Right lobe of liver (tissue), 4 donors: ENCODE results near the gene ARIH2.

Source experiments
- POLR2A ChIP-seq: fragments of 450-650 bp; IDR thresholded peaks from one replicate; pipeline ENCODE4 v1.6.1; 2017; ENCODE audit warnings: antibody characterized with exemption, mild to moderate bottlenecking
- TF ChIP-seq, protein P1 (sequence below), 4 donors: fragments of 200-600 bp in 3 of 4; fragments of 450-650 bp in 1 of 4; IDR thresholded peaks; one replicate each; pipeline versions ENCODE4 v1.5.1 to v1.8.0; 2016 to 2022; ENCODE audit warnings: antibody characterized with exemption in 4 of 4, mild to moderate bottlenecking in 2 of 4
- donor health status: DM: no; HTN: no; CAD: no.
- donor health status: DM: no; HTN: no; CAD: no.
- donor health status: DM: no; HTN: yes; CAD: no.

DNA sequence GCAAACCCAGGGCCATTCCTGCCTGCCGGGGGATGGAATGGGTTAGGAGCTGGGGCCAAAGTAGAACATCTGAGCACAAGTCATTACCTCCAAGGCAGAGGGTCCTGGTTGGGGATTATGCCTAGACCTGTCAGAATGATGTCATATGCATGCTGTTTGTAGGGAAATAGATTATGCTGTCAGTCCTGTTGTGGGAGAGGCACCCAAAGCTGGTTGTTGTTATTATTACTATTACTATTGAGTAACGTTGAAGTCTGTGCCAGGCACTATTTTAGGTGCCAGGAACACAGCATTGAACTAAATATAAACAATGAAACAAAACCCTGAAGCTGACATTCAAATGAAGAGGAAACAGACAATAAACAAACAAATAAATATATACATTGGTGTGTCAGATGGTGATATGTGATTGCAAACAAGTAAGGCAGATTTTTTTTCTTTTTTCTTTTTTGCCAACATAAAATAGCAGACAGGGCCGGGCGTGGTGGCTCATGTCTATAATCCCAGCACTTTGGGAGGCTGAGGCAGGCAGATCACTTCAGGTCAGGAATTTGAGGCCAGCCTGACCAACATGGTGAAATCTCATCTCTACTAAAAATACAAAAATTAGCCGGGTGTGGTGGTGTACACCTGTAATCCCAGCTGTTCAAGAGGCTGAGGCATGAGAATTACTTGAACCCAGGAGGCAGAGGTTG, 73.4 kb downstream of the ARIH2 start:
- TF ChIP-seq, protein P1, sequence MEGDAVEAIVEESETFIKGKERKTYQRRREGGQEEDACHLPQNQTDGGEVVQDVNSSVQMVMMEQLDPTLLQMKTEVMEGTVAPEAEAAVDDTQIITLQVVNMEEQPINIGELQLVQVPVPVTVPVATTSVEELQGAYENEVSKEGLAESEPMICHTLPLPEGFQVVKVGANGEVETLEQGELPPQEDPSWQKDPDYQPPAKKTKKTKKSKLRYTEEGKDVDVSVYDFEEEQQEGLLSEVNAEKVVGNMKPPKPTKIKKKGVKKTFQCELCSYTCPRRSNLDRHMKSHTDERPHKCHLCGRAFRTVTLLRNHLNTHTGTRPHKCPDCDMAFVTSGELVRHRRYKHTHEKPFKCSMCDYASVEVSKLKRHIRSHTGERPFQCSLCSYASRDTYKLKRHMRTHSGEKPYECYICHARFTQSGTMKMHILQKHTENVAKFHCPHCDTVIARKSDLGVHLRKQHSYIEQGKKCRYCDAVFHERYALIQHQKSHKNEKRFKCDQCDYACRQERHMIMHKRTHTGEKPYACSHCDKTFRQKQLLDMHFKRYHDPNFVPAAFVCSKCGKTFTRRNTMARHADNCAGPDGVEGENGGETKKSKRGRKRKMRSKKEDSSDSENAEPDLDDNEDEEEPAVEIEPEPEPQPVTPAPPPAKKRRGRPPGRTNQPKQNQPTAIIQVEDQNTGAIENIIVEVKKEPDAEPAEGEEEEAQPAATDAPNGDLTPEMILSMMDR (IDR thresholded peaks at IDR 0.05): no peak
- TF ChIP-seq POLR2A: no peak
